GM18873 (cell line): ENCODE measurements around the gene HIVEP3.
"Not testable (repeated sequence)": the region's sequence is repeated elsewhere in the genome, so short reads cannot be mapped to it uniquely, and the experiment has no call there.

Experiments used
- ATAC-seq: cut with Tn5 transposase; IDR thresholded peaks from one replicate; pipeline ENCODE4 v1.9.1; 2021; ENCODE audit warnings: mild to moderate bottlenecking, moderate library complexity, moderate number of reproducible peaks; ENCODE audit not compliant: unreplicated experiment, low FRiP score

The HIVEP3 gene

DNA sequence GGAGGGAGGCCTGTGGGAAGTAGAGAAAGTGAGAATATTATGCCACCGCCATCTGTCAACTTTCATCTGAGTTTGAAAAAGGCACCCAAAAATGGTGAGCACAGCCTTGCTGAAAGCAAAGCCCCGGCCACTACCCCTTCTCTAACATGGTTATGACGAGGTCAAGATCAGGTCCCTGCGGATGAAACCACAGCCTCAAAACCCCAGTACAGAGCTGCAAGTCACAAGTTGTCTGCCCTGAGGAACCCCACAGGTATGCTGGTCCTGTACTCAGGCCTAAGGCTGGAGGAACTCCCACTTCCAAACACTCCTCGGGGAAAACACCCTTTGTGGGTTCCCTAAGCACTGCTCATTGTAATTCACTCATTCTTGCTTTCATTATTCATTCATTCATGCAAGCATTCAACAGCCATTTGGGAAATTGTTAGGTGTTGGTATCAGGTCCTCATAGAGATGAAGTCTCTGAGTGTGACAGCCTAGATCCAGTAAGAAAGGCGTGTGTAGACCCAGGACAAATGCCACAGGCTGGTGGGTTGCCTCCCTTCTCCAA, 217.7 kb downstream of the HIVEP3 start:
- no peak for ATAC-seq

DNA sequence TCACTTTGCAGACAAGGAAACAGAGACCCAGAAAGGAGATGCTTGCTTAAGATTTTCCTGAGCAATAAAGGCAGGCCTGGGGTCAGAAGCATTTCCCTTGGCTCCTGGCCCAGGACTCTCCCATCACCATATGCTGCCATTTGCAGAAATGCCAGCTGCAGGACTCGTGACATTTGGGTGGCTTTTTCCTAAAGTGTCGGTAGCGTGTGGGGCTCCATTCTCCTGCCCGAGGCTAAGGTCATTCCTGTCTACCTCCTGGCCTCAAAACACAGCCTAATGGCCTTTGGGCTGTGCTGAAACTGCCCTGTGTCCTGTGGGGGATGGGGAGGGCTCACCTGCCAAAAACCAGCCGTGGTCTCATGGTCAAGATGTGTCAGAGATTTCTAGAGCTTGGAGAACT, 218.1 kb downstream of the HIVEP3 start:
- ATAC-seq, result no peak

GRCh38 chr1:41699861-41700248, 218.9 kb downstream of the HIVEP3 start:
- ATAC-seq, result no peak

- peak; percentile 92 for ATAC-seq
Observed at GRCh38 chr1:41698916-41699860, 219.5 kb downstream of the HIVEP3 start.

- no peak for ATAC-seq
Observed at GRCh38 chr1:41696381-41696780, 222.3 kb downstream of the HIVEP3 start.

DNA sequence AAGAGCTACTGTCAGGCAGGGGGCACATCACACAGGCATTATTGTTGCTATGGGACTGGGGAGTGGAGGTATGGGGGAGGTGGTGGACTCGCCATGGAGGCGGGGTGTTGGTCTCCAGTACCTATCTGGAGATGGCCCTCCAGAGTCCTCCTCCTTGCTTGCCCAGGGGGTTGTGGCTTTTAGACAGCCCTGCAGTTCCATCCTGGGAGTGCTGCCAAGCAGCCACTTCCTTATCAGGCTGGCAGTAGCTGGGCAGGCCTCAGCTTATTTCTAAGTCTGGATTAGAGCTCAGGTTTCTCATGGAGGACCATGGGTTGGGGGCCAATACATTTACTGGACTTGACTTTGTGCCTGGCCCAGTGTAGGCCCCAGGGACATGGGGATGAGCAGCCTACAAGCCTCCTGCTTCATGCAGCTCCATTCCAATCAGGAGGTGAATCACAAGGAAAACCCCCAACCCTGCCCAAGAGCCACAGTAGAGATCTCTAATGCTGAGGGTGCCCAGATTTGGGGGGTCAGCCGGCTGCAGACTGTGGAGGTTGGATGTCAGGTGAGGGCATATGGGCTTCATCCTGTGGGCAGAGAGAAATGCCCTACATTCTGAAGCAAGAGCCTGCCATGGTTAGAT, 223.5 kb downstream of the HIVEP3 start:
- no peak for ATAC-seq

DNA sequence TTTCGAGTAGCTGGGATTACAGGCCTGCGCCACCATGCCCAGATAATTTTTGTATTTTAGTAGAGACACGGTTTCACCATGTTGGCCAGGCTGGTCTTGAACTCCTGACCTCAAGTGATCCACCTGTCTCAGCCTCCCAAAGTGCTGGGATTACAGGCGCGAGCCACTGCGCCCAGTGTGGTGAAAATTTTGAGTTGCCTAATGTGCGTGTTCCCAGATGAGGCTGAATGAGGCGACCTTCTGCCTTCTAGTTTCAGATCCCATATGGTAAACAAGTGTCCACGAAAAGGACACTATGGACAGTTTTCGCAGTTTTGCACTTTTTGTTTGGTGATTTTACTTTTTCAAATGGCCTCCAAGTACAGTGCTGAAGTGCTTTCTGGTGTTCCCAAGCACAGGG, 226.8 kb downstream of the HIVEP3 start:
- not testable (repeated sequence) for ATAC-seq

DNA sequence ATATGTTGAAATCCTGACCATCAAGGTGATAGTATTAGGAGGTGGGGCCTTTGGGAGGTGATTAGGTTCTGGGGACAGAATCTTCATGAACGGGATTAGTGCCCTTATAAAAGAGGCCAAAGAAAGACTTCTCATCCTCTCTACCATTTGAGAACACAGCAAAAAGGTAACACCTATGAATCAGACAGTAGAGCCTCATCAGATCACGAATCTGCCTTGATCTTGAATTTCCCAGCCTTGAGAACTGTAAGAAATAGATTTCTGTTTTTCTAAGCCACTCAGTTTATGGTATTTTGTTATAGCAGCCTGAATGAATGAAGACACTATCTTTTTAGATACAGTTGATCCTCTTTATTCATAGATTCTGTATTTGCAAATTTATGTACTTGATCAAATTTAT, 227.3 kb downstream of the HIVEP3 start:
- no peak for ATAC-seq

- no peak for ATAC-seq
Observed at GRCh38 chr1:41690331-41690730, 228.4 kb downstream of the HIVEP3 start.

DNA sequence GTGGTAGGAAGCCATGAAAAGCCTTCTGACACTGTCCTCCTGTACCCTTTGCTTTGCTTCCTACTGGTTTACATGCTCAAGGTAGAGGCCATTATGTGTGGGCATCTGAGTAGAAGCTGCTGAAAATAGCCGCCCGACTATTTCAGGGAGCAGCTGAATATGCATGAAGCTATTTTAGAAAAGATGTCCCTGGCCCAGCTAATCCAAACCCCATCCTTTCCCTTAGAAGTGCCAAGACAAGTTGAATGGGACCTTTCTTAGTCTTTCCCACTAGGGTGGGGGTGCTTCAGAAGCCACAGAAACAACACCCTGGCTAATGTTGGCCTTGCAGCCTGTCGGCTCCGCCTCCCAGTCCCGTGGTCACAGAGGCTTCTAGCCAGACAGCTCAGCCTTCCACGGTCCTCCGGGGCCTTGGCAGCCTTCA, 229.2 kb downstream of the HIVEP3 start:
- no peak for ATAC-seq

DNA sequence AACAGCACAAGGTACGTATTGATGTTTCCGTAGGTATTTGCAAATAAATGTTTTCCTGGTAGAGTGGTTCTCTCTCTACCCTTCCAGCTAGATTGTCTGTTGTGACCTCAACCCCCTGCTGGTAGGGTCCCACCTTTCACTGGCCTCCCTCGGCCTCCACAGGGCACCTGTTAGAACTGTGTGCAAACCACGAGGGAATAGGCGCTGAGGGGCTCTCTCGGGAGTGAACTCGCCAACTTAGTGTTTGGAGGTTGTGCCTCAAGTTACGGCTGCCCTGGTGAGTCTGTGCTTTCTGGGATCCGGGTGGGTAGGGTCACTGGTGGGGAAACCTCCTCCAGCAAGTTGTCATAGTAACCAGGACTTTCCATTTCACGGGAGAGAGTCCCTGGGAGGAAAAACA, 229.6 kb downstream of the HIVEP3 start:
- ATAC-seq, result no peak

DNA sequence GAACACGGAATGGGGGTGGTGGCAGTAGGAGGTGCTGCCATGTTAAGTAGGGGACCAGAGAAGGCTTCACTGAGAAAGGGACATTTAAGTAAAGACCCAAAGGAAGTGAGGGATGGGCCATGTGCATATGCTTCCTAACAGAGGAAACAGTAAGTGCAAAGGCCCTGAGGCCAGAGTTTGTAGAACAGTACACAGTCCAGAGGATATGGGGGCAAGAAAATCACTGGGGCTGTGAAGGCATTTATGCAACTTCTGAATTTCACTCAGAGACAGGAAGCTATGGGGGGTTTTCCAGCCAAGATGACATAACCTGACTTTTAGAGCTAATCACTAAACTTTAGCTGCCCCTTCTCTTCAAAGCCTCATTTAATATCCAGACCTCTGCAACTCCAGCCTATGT, 231.7 kb downstream of the HIVEP3 start:
- ATAC-seq, result no peak

DNA sequence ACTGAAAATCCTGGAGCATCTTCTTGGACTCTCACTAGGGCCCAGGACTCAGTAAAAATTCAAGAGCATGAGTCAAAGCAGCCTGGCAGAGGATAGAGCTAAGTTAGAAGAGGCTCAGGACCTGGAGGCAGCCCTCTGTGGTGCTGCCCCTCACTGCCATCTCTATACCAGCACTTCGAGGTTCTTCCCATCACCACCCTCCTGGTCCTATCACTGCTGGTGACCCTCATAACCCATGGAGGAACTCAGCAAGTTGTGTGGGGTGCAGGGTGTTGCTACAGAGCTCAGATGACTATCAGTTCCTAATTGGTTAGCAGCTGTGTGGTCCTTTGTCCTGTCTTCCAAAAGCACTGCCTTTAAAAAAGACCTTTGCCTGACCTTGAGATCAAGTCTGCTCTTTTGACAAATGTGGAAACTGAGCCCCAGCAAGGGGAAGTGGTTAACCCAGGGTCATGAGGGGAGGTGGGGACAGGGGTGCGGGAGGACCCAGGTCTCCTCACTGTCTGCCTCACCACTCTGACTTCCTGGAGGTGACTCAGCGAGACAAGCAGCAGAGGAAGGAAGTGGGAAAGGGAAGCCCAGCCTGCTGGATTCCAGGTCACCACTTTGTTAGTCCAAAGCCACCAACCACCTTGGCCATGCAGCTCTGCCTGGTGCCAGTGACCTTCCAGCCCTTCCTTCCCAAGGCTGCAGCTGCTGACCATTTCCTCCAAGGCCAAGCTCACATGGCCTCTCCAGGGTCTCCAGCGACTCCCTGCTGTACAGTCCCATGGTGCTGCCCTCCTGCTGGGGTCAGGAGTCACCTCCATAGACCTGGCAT, 234.8 kb downstream of the HIVEP3 start:
- ATAC-seq, result no peak

DNA sequence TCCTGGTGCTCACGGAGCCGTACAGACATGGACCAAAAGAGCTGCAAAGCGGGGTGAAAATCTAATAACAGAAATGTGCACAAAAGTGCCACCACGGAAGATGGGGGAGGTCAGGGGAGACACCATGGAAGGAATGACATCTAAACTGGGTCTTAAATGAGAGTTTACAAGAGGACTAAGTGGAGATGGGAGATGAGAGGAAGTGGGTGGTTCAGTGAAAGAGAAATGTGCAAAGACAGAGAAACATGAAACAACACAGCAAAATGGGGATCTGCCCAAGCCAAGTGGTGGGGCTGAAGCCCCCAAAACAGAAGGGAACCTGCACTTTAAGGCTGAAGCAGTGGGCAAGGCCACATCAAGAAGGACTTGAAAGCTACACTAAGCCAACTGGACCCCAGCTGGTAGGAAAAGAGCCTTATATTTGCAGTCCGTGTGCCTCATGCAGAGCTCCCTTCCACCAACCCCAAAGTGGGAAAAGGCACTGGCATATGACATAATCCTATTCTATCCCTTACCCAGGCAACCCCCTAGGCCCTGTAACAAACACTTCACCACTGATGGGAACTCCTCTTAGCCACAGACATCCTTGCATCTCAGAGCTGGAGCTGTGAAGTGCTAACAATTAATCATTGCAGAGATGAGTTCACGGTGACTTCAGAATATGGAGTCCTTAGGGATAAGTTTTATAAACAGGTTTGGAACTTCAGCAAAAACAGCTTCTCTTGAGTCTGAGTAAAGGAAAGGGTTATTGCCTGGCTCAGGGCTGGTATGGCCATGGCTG, 235.7 kb downstream of the HIVEP3 start:
- ATAC-seq, result no peak

GRCh38 chr1:41682149-41682548, 236.6 kb downstream of the HIVEP3 start:
- no peak for ATAC-seq

GRCh38 chr1:41681331-41682098, 237.2 kb downstream of the HIVEP3 start:
- no peak for ATAC-seq

DNA sequence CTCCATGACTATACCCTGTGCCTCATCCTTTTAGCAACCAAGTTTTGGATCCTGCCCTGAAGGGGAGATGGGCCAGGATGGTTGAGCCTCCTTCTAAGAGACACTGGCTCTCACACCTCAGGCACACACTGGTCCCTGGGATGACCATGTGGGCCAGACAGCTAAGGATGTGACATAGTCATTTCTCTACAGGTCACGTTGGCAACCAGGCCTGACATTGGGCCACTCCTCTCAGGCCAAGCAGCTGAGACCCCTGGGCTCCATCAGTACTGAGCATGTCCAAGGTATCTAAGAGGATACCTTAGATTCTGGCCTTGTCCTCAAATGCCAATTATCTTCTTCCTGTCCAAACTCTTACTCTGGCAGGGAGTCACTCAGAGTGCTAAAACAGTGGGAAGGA, 238.7 kb downstream of the HIVEP3 start:
- no peak for ATAC-seq

DNA sequence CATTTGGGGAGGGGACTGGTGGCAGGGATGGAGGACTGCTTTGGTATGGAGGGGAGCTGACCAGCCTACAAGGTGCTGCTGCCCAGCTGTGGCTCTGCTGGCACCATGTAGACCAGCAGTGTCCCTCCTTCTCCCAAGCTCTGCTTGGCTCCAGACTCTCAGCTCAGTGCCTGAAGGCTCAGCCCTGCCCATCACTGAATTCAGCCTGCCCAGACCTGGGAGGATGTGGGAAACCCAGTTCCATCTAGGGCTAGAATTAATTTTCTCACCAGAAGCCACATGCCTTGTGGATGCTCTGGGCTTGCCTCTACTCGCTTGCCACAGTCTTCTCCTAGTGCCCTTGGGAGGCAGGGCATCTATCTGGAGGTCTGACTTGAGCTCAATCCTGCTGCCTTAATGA, 239.2 kb downstream of the HIVEP3 start:
- no peak for ATAC-seq
